Astrocyte (in vitro differentiated cells and primary cell): Measurements from ENCODE around the gene LIMK2. TPM values are rescaled to one million over a fixed set of nuclear protein-coding genes. Genes with fewer than 3 reads are reported as not detected.

Experiments used
- DNase-seq: peaks from one replicate; pipeline ENCODE4 v3.0.0-alpha.2; 2010; ENCODE audit warnings: low read depth
- FAIRE-seq: peaks from 2 replicates; lab custom pipeline; 2011; peaks lifted over from hg19 to GRCh38; lab: Jason Lieb, UNC
- H2AFZ ChIP-seq: 2 replicates; pipeline ENCODE4 v1.6.0; 2012; ENCODE audit warnings: low read depth, low read length, inconsistent platforms
- H3K27ac ChIP-seq: 2 replicates; pipeline ENCODE4 v1.5.1; 2011; ENCODE audit warnings: low read depth, low read length, inconsistent platforms
- H3K27me3 ChIP-seq: 2 replicates; pipeline ENCODE4 v1.6.0; 2011; ENCODE audit warnings: low read length, inconsistent platforms; ENCODE audit not compliant: insufficient read depth
- H3K36me3 ChIP-seq: 2 replicates; pipeline ENCODE4 v1.5.1; 2011; ENCODE audit warnings: low read length, inconsistent platforms; ENCODE audit not compliant: insufficient read depth
- H3K4me1 ChIP-seq: 2 replicates; pipeline ENCODE4 v1.5.1; 2011; ENCODE audit warnings: low read length, inconsistent platforms; ENCODE audit not compliant: insufficient read depth
- H3K4me2 ChIP-seq: 2 replicates; pipeline ENCODE4 v1.6.0; 2012; ENCODE audit warnings: low read length, inconsistent platforms
- H3K4me3 ChIP-seq: 2 replicates; pipeline ENCODE4 v1.5.1; 2011; ENCODE audit warnings: low read depth, mild to moderate bottlenecking, low read length, inconsistent platforms; ENCODE audit not compliant: insufficient read depth
- H3K79me2 ChIP-seq: 2 replicates; pipeline ENCODE4 v1.6.0; 2012; ENCODE audit warnings: mild to moderate bottlenecking, low read length, inconsistent platforms; ENCODE audit not compliant: insufficient read depth
- H3K9ac ChIP-seq: 2 replicates; pipeline ENCODE4 v1.6.0; 2012; ENCODE audit warnings: mild to moderate bottlenecking, low read length, inconsistent platforms
- H3K9me3 ChIP-seq: 2 replicates; pipeline ENCODE4 v1.5.1; 2012; ENCODE audit warnings: low read depth, mild to moderate bottlenecking, low read length, inconsistent platforms; ENCODE audit not compliant: insufficient read depth
- H4K20me1 ChIP-seq: 2 replicates; pipeline ENCODE4 v1.6.0; 2012; ENCODE audit warnings: low read length, inconsistent platforms; ENCODE audit not compliant: insufficient read depth
- H3K27ac Mint-ChIP-seq: one replicate; pipeline ENCODE4 v1.8.0; 2021; ENCODE audit warnings: mild to moderate bottlenecking, mixed read lengths; ENCODE audit not compliant: unreplicated experiment
- H3K27me3 Mint-ChIP-seq: one replicate; pipeline ENCODE4 v1.8.0; 2021; ENCODE audit warnings: low read depth, mixed read lengths; ENCODE audit not compliant: unreplicated experiment
- H3K36me3 Mint-ChIP-seq: one replicate; pipeline ENCODE4 v1.8.0; 2021; ENCODE audit warnings: low read depth, mixed read lengths; ENCODE audit not compliant: unreplicated experiment
- H3K4me1 Mint-ChIP-seq: one replicate; pipeline ENCODE4 v1.8.0; 2021; ENCODE audit warnings: low read depth, mixed read lengths; ENCODE audit not compliant: unreplicated experiment
- H3K4me3 Mint-ChIP-seq: one replicate; pipeline ENCODE4 v1.8.0; 2021; ENCODE audit warnings: mild to moderate bottlenecking, moderate library complexity, mixed read lengths; ENCODE audit not compliant: unreplicated experiment
- H3K9me3 Mint-ChIP-seq: one replicate; pipeline ENCODE4 v1.8.0; 2021; ENCODE audit warnings: mild to moderate bottlenecking, mixed read lengths; ENCODE audit not compliant: unreplicated experiment
- EZH2 ChIP-seq: IDR thresholded peaks from 2 replicates; pipeline ENCODE4 v1.6.1; 2012; ENCODE audit warnings: mild to moderate bottlenecking, low read length, inconsistent platforms; ENCODE audit not compliant: insufficient read depth
- total RNA-seq: library from RNA; stranded (reverse); gene quantifications from 2 replicates; pipeline ENCODE4 v1.2.1, GENCODE V29; 2021
- TF ChIP-seq, protein P1 (sequence below): IDR thresholded peaks from 2 replicates; pipeline ENCODE4 v1.5.1; 2011; ENCODE audit warnings: low read depth, mild to moderate bottlenecking, inconsistent platforms, low read length, moderate library complexity; ENCODE audit not compliant: insufficient read depth

The LIMK2 gene
- total RNA-seq, 1 donor from 2014 or later = 128 TPM

DNA sequence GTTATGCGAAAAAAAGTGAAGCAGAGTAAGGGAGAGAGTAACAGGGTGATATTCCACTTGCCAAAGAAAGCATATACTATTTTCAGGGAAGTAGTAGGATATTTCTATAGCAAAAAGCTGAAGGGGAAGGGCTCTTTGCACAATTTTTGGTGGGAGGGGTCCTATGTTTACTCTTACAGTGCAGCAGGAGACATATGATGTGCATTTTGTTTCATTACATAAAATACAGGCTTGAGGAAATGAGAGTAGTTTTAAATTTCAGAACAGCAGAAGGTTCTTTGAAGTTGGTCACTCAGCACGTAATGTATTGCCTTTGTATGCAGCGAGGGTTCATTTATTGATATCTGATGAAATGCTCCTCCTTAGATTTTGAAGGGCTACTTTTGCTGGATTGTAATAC lies 83.3 kb downstream of the LIMK2 start:
- no peak overlapping the region for H2AFZ ChIP-seq
- peak overlapping the region; percentile 12 for H3K4me2 ChIP-seq
- no peaks in the 10 kb centered on the region for H3K27me3 Mint-ChIP-seq
- peaks cover 2% of the 10 kb centered on the region for H3K36me3 Mint-ChIP-seq
- H3K4me3 ChIP-seq = no peak overlapping the region
- H3K27me3 ChIP-seq = peaks cover under 1% of the 10 kb centered on the region
- no peak overlapping the region for H3K9ac ChIP-seq
- H3K9me3 Mint-ChIP-seq = peaks cover 2% of the 10 kb centered on the region
- FAIRE-seq (no peak), DNase-seq (no peak)
- peak overlapping the region; percentile 61 for H3K4me3 Mint-ChIP-seq
- no peaks in the 10 kb centered on the region for H3K36me3 ChIP-seq
- TF ChIP-seq, protein P1, sequence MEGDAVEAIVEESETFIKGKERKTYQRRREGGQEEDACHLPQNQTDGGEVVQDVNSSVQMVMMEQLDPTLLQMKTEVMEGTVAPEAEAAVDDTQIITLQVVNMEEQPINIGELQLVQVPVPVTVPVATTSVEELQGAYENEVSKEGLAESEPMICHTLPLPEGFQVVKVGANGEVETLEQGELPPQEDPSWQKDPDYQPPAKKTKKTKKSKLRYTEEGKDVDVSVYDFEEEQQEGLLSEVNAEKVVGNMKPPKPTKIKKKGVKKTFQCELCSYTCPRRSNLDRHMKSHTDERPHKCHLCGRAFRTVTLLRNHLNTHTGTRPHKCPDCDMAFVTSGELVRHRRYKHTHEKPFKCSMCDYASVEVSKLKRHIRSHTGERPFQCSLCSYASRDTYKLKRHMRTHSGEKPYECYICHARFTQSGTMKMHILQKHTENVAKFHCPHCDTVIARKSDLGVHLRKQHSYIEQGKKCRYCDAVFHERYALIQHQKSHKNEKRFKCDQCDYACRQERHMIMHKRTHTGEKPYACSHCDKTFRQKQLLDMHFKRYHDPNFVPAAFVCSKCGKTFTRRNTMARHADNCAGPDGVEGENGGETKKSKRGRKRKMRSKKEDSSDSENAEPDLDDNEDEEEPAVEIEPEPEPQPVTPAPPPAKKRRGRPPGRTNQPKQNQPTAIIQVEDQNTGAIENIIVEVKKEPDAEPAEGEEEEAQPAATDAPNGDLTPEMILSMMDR = no peak
- TF ChIP-seq EZH2 = no peak
- H4K20me1 ChIP-seq = no peaks in the 10 kb centered on the region
- no peak overlapping the region for H3K27ac ChIP-seq
- no peaks in the 10 kb centered on the region for H3K79me2 ChIP-seq
- H3K4me1 ChIP-seq = peaks cover 18% of the 10 kb centered on the region
- H3K27ac Mint-ChIP-seq = no peak overlapping the region
- H3K9me3 ChIP-seq = no peaks in the 10 kb centered on the region
- H3K4me1 Mint-ChIP-seq = peaks cover 32% of the 10 kb centered on the region

- Histone ChIP-seq H3K4me3 (no peak overlapping the region), H3K9me3 (no peaks in the 10 kb centered on the region), H3K4me1 (peaks cover 16% of the 10 kb centered on the region), H3K79me2 (no peaks in the 10 kb centered on the region), H3K4me2 (peak overlapping the region; percentile 12), H3K27ac (no peak overlapping the region), H3K9ac (no peak overlapping the region), H3K36me3 (no peaks in the 10 kb centered on the region), H4K20me1 (no peaks in the 10 kb centered on the region), H2AFZ (no peak overlapping the region), H3K27me3 (peaks cover 7% of the 10 kb centered on the region)
- Mint-ChIP-seq H3K4me3 (no peak overlapping the region), H3K36me3 (no peaks in the 10 kb centered on the region), H3K27me3 (no peaks in the 10 kb centered on the region), H3K4me1 (peaks cover 30% of the 10 kb centered on the region), H3K9me3 (peaks cover 2% of the 10 kb centered on the region), H3K27ac (peak overlapping the region; percentile 71)
- DNase-seq (peak; percentile 34), FAIRE-seq (no peak)
- TF ChIP-seq EZH2 = no peak
- TF ChIP-seq, protein P1 = no peak
Measured at GRCh38 chr22:31295831-31296657, 83.9 kb downstream of the LIMK2 start.

GRCh38 chr22:31300896-31301295 lies 88.8 kb downstream of the LIMK2 start:
- no peak overlapping the region for H2AFZ ChIP-seq
- H3K79me2 ChIP-seq = no peaks in the 10 kb centered on the region
- no peaks in the 10 kb centered on the region for H3K36me3 ChIP-seq
- H3K27ac ChIP-seq = no peak overlapping the region
- DNase-seq = no peak
- Mint-ChIP-seq H3K9me3 (no peaks in the 10 kb centered on the region), H3K27ac (no peak overlapping the region), H3K27me3 (peaks cover 1% of the 10 kb centered on the region), H3K4me1 (peaks cover 13% of the 10 kb centered on the region), H3K4me3 (no peak overlapping the region), H3K36me3 (no peaks in the 10 kb centered on the region)
- H3K9ac ChIP-seq = no peak overlapping the region
- TF ChIP-seq, protein P1 = no peak
- no peak for TF ChIP-seq EZH2
- FAIRE-seq = no peak
- no peak overlapping the region for H3K4me3 ChIP-seq
- H3K27me3 ChIP-seq = peaks cover 16% of the 10 kb centered on the region
- H3K4me1 ChIP-seq = no peaks in the 10 kb centered on the region
- no peaks in the 10 kb centered on the region for H4K20me1 ChIP-seq
- H3K9me3 ChIP-seq = no peaks in the 10 kb centered on the region
- no peak overlapping the region for H3K4me2 ChIP-seq
